Neuronal stem cell (in vitro differentiated cells): ENCODE results near the gene CRLF2.
"Not testable (repeated sequence)": the region's sequence is repeated elsewhere in the genome, so short reads cannot be mapped to it uniquely, and the experiment has no call there.

Experiments
- DNase-seq: peaks from one replicate; pipeline ENCODE4 v3.0.0-alpha.2; 2013; ENCODE audit warnings: low spot score
- H2AFZ ChIP-seq: one replicate; pipeline ENCODE4 v1.6.1; 2013; ENCODE audit warnings: mild to moderate bottlenecking, low read length, inconsistent platforms
- H2AK5ac ChIP-seq: 2 replicates; pipeline ENCODE4 v1.6.1; 2013; ENCODE audit warnings: low read depth, mild to moderate bottlenecking, inconsistent platforms, low read length, moderate library complexity, mixed read lengths
- H2BK120ac ChIP-seq: 2 replicates; pipeline ENCODE4 v1.6.1; 2013; ENCODE audit warnings: low read depth, mild to moderate bottlenecking, inconsistent platforms, low read length, moderate library complexity, mixed read lengths
- H2BK12ac ChIP-seq: one replicate; pipeline ENCODE4 v1.6.1; 2013; ENCODE audit warnings: low read length, inconsistent platforms
- H2BK15ac ChIP-seq: 2 replicates; pipeline ENCODE4 v1.6.1; 2013; ENCODE audit warnings: mild to moderate bottlenecking, low read length, inconsistent platforms, mixed read lengths
- H2BK5ac ChIP-seq: one replicate; pipeline ENCODE4 v1.6.1; 2013; ENCODE audit warnings: inconsistent platforms, mild to moderate bottlenecking, low read length, moderate library complexity
- H3K14ac ChIP-seq: one replicate; pipeline ENCODE4 v1.6.1; 2013; ENCODE audit warnings: low read length, inconsistent platforms
- H3K18ac ChIP-seq: 2 replicates; pipeline ENCODE4 v1.6.1; 2013; ENCODE audit warnings: low read length, inconsistent platforms
- H3K23ac ChIP-seq: 2 replicates; pipeline ENCODE4 v1.6.1; 2013; ENCODE audit warnings: low read depth, mild to moderate bottlenecking, mixed read lengths, low read length, inconsistent platforms; ENCODE audit not compliant: poor library complexity
- H3K27ac ChIP-seq: replicated peaks from 3 replicates; pipeline ENCODE4 v1.5.1; 2013; ENCODE audit warnings: low read length, inconsistent platforms
- H3K27me3 ChIP-seq, 3 experiments: 2 replicates each; pipeline ENCODE4 v1.6.1; 2013; ENCODE audit warnings: low read length in 3 of 3, mild to moderate bottlenecking in 2 of 3, inconsistent platforms in 1 of 3, low read depth in 1 of 3, mixed read lengths in 1 of 3, moderate library complexity in 1 of 3; ENCODE audit not compliant: control insufficient read depth in 3 of 3, insufficient read depth in 3 of 3
- H3K36me3 ChIP-seq, 2 donors: replicated peaks in 1 of 2; 2 replicates each; pipeline ENCODE4 v1.6.1; 2013; ENCODE audit warnings: low read length in 2 of 2; ENCODE audit not compliant: control insufficient read depth in 2 of 2, insufficient read depth in 2 of 2
- H3K4ac ChIP-seq: 2 replicates; pipeline ENCODE4 v1.6.1; 2013; ENCODE audit warnings: inconsistent platforms, mild to moderate bottlenecking, low read length, moderate library complexity
- H3K4me1 ChIP-seq, 2 donors: 1 replicate in 1 of 2; 2 replicates in 1 of 2; pipeline ENCODE4 v1.6.1; 2013; ENCODE audit warnings: low read length in 2 of 2, low read depth in 1 of 2; ENCODE audit not compliant: control insufficient read depth in 2 of 2, insufficient read depth in 1 of 2
- H3K4me2 ChIP-seq: one replicate; pipeline ENCODE4 v1.6.1; 2013; ENCODE audit warnings: mild to moderate bottlenecking, low read length, inconsistent platforms; ENCODE audit not compliant: insufficient read depth, poor library complexity, severe bottlenecking
- H3K4me3 ChIP-seq, 2 donors: 2 replicates each; pipeline ENCODE4 v1.5.1; 2013; ENCODE audit warnings: low read length in 2 of 2, mild to moderate bottlenecking in 2 of 2, inconsistent platforms in 1 of 2, moderate library complexity in 1 of 2
- H3K79me1 ChIP-seq: one replicate; pipeline ENCODE4 v1.6.1; 2013; ENCODE audit warnings: low read depth, mild to moderate bottlenecking, inconsistent platforms, low read length, moderate library complexity
- H3K9ac ChIP-seq: one replicate; pipeline ENCODE4 v1.6.1; 2013; ENCODE audit warnings: mild to moderate bottlenecking, low read depth, low read length, inconsistent platforms; ENCODE audit not compliant: poor library complexity
- H3K9me3 ChIP-seq, 2 donors: replicated peaks in 1 of 2; 2 replicates each; pipeline versions ENCODE3 to v1.6.1; 2013; ENCODE audit warnings: low read length in 2 of 2, mild to moderate bottlenecking in 2 of 2, inconsistent platforms in 1 of 2, low read depth in 1 of 2, mixed read lengths in 1 of 2, moderate library complexity in 1 of 2; ENCODE audit not compliant: control insufficient read depth in 2 of 2, insufficient read depth in 1 of 2
- H4K8ac ChIP-seq: one replicate; pipeline ENCODE4 v1.6.1; 2013; ENCODE audit warnings: low read depth, mild to moderate bottlenecking, inconsistent platforms, low read length, moderate library complexity
- H4K91ac ChIP-seq: one replicate; pipeline ENCODE4 v1.6.1; 2013; ENCODE audit warnings: low read length, low read depth, mild to moderate bottlenecking, inconsistent platforms; ENCODE audit not compliant: poor library complexity
- WGBS, 2 donors: extraction: QIAGEN DNeasy Blood & Tissue Kit; methylation state at CpG; one replicate each; pipeline ENCODE4 v1.1.7; 2013; ENCODE audit warnings: missing lambda C conversion rate in 2 of 2, mixed read lengths in 1 of 2; ENCODE audit not compliant: insufficient read length in 2 of 2, insufficient replicate concordance in 1 of 2; ENCODE audit errors: extremely low coverage in 2 of 2; 5-methylcytosine and 5-hydroxymethylcytosine counted together

Gene CRLF2

DNA sequence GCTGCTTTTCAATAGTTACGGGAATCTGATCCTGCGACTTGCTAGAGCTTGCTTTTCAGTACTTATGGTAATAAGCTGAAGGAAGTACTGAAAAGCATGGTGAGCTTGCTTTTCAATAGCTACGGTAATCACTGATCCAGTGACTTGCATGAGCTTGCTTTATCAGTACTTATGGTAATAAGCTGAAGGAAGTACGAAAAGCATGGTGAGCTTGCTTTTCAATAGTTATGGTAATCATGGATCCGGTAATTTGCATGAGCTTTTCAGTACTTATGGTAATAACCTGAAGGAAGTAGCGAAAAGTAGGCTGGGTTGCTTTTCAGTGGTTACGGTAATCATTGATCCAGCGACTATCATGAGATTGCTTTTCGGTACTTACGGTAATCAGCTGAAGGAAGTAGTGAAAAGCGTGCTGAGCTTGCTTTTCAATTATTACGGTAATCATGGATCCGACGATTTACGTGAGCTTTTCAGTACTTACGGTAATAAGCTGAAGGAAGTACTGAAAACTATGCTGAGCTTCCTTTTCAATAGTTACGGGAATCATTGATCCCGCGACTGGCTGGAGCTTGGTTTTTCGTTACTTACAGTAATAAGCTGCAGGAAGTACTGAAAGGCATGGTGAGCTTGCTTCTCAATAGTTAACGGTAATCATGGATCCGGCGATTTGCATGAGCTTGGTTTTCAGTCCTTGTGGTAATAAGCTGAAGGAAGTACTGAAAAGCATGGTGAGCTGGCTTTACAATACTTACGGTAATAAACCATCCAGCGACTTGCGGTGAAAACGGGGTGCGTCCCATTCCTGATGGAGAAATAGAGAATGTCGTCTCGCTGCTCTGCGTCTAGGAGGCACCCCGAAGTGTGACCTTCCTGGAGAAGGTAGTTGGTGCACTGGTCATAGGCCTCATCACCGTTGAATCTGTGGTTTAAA lies 6.5 kb downstream of the CRLF2 start:
- H3K9ac ChIP-seq, result no peak overlapping the region
- no peaks in the 10 kb centered on the region for H3K4me1 ChIP-seq
- H2BK120ac ChIP-seq, result no peak overlapping the region
- H2AFZ ChIP-seq, result peak overlapping the region; percentile 43
- no peaks in the 10 kb centered on the region for H3K79me1 ChIP-seq
- H3K36me3 ChIP-seq, result no peaks in the 10 kb centered on the region
- H2BK12ac ChIP-seq, result no peak overlapping the region
- peak; percentile 93 for DNase-seq
- peaks cover 0 to 2% (median 0%) of the 10 kb centered on the region in 3 experiments for H3K27me3 ChIP-seq
- no peak overlapping the region for H3K14ac ChIP-seq
- H4K8ac ChIP-seq, result no peak overlapping the region
- H3K4me2 ChIP-seq, result peak overlapping the region; percentile 65
- H2BK5ac ChIP-seq, result no peak overlapping the region
- no peak overlapping the region for H2AK5ac ChIP-seq
- peak overlapping the region; percentile 31 for H3K18ac ChIP-seq
- no CpG with 5 or more reads among the region's 33 CpGs for WGBS, 2 donors
- H4K91ac ChIP-seq, result no peak overlapping the region
- H3K9me3 ChIP-seq, result peaks cover 0 to 4% of the 10 kb centered on the region in 2 donors
- H3K4ac ChIP-seq, result no peak overlapping the region
- H3K27ac ChIP-seq, result no peak overlapping the region
- no peak overlapping the region for H2BK15ac ChIP-seq
- peak overlapping the region; percentile 14 to 70 for H3K4me3 ChIP-seq
- no peak overlapping the region for H3K23ac ChIP-seq

DNA sequence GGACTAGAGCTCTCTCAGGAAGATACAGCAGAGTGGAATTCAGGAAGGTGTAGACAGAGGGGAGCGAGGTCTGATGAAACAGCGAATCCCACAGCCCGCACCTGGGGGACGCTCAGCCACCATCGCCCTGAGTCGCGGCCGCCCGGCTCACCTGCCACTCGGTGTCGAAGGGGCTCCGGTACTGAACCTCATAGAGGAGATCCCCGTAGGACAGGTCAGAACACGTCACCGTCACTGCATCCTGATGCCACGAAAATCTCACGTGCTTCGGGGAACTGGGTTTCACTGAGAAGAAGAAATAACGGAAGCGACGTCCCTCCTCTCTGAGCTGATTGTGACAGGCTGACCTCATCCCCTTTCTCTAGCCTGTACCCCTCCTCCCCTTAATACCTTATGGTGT lies 10.2 kb downstream of the CRLF2 start:
- no peak overlapping the region for H2AFZ ChIP-seq
- no peak overlapping the region for H3K9ac ChIP-seq
- no peaks in the 10 kb centered on the region for H3K36me3 ChIP-seq
- no peak overlapping the region for H4K8ac ChIP-seq
- no peak overlapping the region for H2BK15ac ChIP-seq
- no peak overlapping the region for H2BK12ac ChIP-seq
- no peak overlapping the region for H2BK5ac ChIP-seq
- H3K23ac ChIP-seq, result no peak overlapping the region
- H3K4me2 ChIP-seq, result no peak overlapping the region
- H3K14ac ChIP-seq, result no peak overlapping the region
- H3K18ac ChIP-seq, result peak overlapping the region; percentile 52
- no CpG with 5 or more reads among the region's 21 CpGs for WGBS, 2 donors
- no peak overlapping the region for H3K4ac ChIP-seq
- DNase-seq, result no peak
- H4K91ac ChIP-seq, result no peak overlapping the region
- H3K9me3 ChIP-seq, result peaks cover 0 to 5% of the 10 kb centered on the region in 2 donors
- peaks cover 0 to 2% (median 0%) of the 10 kb centered on the region in 3 experiments for H3K27me3 ChIP-seq
- H3K27ac ChIP-seq, result no peak overlapping the region
- H2AK5ac ChIP-seq, result no peak overlapping the region
- H3K4me3 ChIP-seq, result no peak overlapping the region
- no peaks in the 10 kb centered on the region for H3K79me1 ChIP-seq
- no peaks in the 10 kb centered on the region for H3K4me1 ChIP-seq
- no peak overlapping the region for H2BK120ac ChIP-seq

DNA sequence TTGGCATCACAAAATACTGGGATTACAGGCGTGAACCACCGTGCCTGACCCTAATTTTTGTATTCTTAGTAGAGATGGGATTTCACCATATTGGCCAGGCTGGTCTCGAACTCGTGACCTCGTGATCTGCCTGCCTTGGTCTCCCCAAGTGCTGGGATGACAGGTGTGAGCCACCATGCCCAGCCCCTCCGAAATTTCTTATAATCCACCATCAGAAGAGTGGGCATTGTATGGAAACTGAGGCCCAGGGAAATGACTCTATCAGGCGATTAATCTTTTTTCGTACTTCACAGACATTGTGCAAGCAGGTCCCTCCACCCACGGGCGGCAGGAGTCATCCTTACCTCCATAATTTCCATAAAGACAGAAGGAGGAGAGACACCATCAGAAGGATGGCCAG lies 16.0 kb downstream of the CRLF2 start:
- Histone ChIP-seq H2AFZ (no peak overlapping the region), H3K4me3 (no peak overlapping the region), H3K79me1 (no peaks in the 10 kb centered on the region), H4K91ac (no peak overlapping the region), H3K18ac (no peak overlapping the region), H3K36me3 (no peaks in the 10 kb centered on the region), H3K27me3 (peaks cover 0 to 2% (median 0%) of the 10 kb centered on the region in 3 experiments), H3K4me2 (no peak overlapping the region), H2AK5ac (no peak overlapping the region), H3K9me3 (peaks cover 0 to 5% of the 10 kb centered on the region in 2 donors), H3K23ac (no peak overlapping the region), H2BK12ac (no peak overlapping the region), H3K27ac (no peak overlapping the region), H2BK120ac (no peak overlapping the region), H4K8ac (no peak overlapping the region), H3K9ac (no peak overlapping the region), H3K4ac (no peak overlapping the region), H3K14ac (no peak overlapping the region), H3K4me1 (no peaks in the 10 kb centered on the region), H2BK5ac (no peak overlapping the region), H2BK15ac (no peak overlapping the region)
- no CpG with 5 or more reads among the region's 10 CpGs for WGBS, 2 donors
- no peak for DNase-seq

DNA sequence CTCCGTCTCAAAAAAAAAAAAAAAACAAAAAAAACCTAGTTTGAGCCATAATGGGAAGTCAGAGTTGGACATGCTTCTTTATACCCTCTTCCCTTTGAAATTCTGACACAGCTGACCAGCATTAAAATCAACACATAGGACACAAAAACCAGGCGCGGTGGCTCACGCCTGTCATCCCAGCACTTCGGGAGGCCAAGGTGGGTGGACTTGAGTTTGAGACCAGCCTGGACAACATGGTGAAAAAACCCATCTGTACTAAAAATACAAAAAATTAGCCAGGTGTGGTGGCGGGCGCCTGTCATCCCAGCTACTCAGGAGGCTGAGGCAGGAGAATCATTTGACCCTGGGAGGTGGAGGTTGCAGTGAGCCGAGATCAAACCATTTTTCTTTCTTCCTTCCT lies 20.3 kb downstream of the CRLF2 start:
- H3K18ac ChIP-seq, H3K14ac ChIP-seq, H3K9me3 ChIP-seq, H2BK15ac ChIP-seq, H3K4me2 ChIP-seq, H3K27me3 ChIP-seq, H3K79me1 ChIP-seq, H3K23ac ChIP-seq, H2AK5ac ChIP-seq, H3K27ac ChIP-seq, H2BK5ac ChIP-seq, H3K4me3 ChIP-seq, H2BK12ac ChIP-seq, H4K91ac ChIP-seq, H3K9ac ChIP-seq, H2AFZ ChIP-seq, H3K4ac ChIP-seq, H3K36me3 ChIP-seq, H2BK120ac ChIP-seq, H4K8ac ChIP-seq, DNase-seq, H3K4me1 ChIP-seq: not testable (repeated sequence)
- no CpG with 5 or more reads among the region's 8 CpGs for WGBS, 2 donors
